HEK293 (cell line): ENCODE data around the gene GAPVD1.

ENCODE experiments used
- CTCF ChIA-PET: fragments of 350-600 bp; formaldehyde crosslinking; extraction: SDS; loops from one replicate; lab custom pipeline; 2021; ENCODE audit warnings: antibody characterized with exemption; lab: Yijun Ruan, JAX
- POLR2A ChIA-PET: fragments of 300-600 bp; formaldehyde crosslinking; extraction: SDS; loops from one replicate; lab custom pipeline; 2020; ENCODE audit warnings: antibody characterized with exemption, inconsistent platforms; lab: Yijun Ruan, JAX
- H3K27ac ChIP-seq: fragments of 200-500 bp; sonication (Bioruptor generic); 2 replicates; pipeline ENCODE4 v1.5.1; 2014; ENCODE audit warnings: low read depth, low read length, control low read depth, inconsistent platforms; ENCODE audit errors: extremely low read depth
- H3K36me3 ChIP-seq, 2 experiments: fragments of 200-500 bp in 1 of 2; sonication (Bioruptor generic) in 1 of 2; 1 replicate in 1 of 2; 2 replicates in 1 of 2; pipeline ENCODE4 v1.5.1; 2014 to 2017; ENCODE audit warnings: inconsistent platforms in 2 of 2, low read length in 2 of 2; ENCODE audit not compliant: control insufficient read depth in 2 of 2, insufficient read depth in 1 of 2
- H3K4me1 ChIP-seq: fragments of 200-500 bp; sonication (Bioruptor generic); 2 replicates; pipeline ENCODE4 v1.5.1; 2014; ENCODE audit warnings: mild to moderate bottlenecking, low read length, inconsistent platforms; ENCODE audit not compliant: control insufficient read depth, insufficient read depth
- H3K4me3 ChIP-seq: 2 replicates; pipeline ENCODE4 v1.5.1; 2011; ENCODE audit warnings: low read depth, mild to moderate bottlenecking, control low read depth, low read length, moderate library complexity
- H3K9me3 ChIP-seq: fragments of 200-500 bp; sonication (Bioruptor generic); 2 replicates; pipeline ENCODE4 v1.5.1; 2014; ENCODE audit warnings: low read depth, low read length, inconsistent platforms; ENCODE audit not compliant: control insufficient read depth, insufficient read depth
- ATF2 ChIP-seq: fragments of 450-650 bp; formaldehyde crosslinking; IDR thresholded peaks from 2 replicates; pipeline ENCODE4 v1.5.1; 2016; ENCODE audit warnings: missing biosample characterization, missing genetic modification characterization, low read depth
- GLI4 ChIP-seq: fragments of 450-650 bp; formaldehyde crosslinking; IDR thresholded peaks from 2 replicates; pipeline ENCODE4 v1.5.1; 2016; ENCODE audit warnings: missing biosample characterization, missing genetic modification characterization
- HIC1 ChIP-seq: fragments of 450-650 bp; formaldehyde crosslinking; IDR thresholded peaks from 2 replicates; pipeline ENCODE4 v1.5.1; 2016; ENCODE audit warnings: missing biosample characterization, missing genetic modification characterization
- KLF16 ChIP-seq: fragments of 450-650 bp; formaldehyde crosslinking; IDR thresholded peaks from 2 replicates; pipeline ENCODE4 v1.5.1; 2017; ENCODE audit warnings: missing biosample characterization, missing genetic modification characterization
- KLF8 ChIP-seq: fragments of 450-650 bp; formaldehyde crosslinking; IDR thresholded peaks from 2 replicates; pipeline ENCODE4 v1.5.1; 2016; ENCODE audit warnings: missing biosample characterization, missing genetic modification characterization
- OSR2 ChIP-seq: fragments of 450-650 bp; formaldehyde crosslinking; IDR thresholded peaks from 2 replicates; pipeline ENCODE4 v1.5.1; 2016; ENCODE audit warnings: missing biosample characterization, missing genetic modification characterization
- PRDM1 ChIP-seq: fragments of 450-650 bp; formaldehyde crosslinking; IDR thresholded peaks from 2 replicates; pipeline ENCODE4; 2016; ENCODE audit warnings: missing biosample characterization, missing genetic modification characterization
- ZBTB44 ChIP-seq: fragments of 450-650 bp; IDR thresholded peaks from 2 replicates; pipeline ENCODE4 v1.5.1; 2018; ENCODE audit warnings: missing biosample characterization, mild to moderate bottlenecking, missing genetic modification characterization
- ZNF202 ChIP-seq: fragments of 450-650 bp; formaldehyde crosslinking; IDR thresholded peaks from 2 replicates; pipeline ENCODE4 v1.5.1; 2016; ENCODE audit warnings: missing biosample characterization, missing genetic modification characterization, borderline replicate concordance
- ZNF223 ChIP-seq: fragments of 450-650 bp; formaldehyde crosslinking; IDR thresholded peaks from 2 replicates; pipeline ENCODE4 v1.5.1; 2016; ENCODE audit warnings: missing biosample characterization, missing genetic modification characterization
- ZNF302 ChIP-seq: fragments of 450-650 bp; formaldehyde crosslinking; IDR thresholded peaks from 2 replicates; pipeline ENCODE4 v1.5.1; 2016; ENCODE audit warnings: missing biosample characterization, missing genetic modification characterization, low read depth
- ZNF335 ChIP-seq: fragments of 450-650 bp; formaldehyde crosslinking; conservative IDR thresholded peaks from 2 replicates; pipeline ENCODE4 v1.5.1; 2016; ENCODE audit warnings: missing biosample characterization, missing genetic modification characterization
- ZNF350 ChIP-seq: fragments of 450-650 bp; formaldehyde crosslinking; IDR thresholded peaks from 2 replicates; pipeline ENCODE4 v1.5.0; 2017; ENCODE audit warnings: missing biosample characterization, mild to moderate bottlenecking, missing genetic modification characterization
- ZNF544 ChIP-seq: fragments of 450-650 bp; formaldehyde crosslinking; IDR thresholded peaks from 2 replicates; pipeline ENCODE4 v1.5.0; 2017; ENCODE audit warnings: missing biosample characterization, missing genetic modification characterization
- ZNF645 ChIP-seq: fragments of 450-650 bp; formaldehyde crosslinking; IDR thresholded peaks from 2 replicates; pipeline ENCODE4; 2016; ENCODE audit warnings: missing biosample characterization, missing genetic modification characterization
- ZNF670 ChIP-seq: fragments of 450-650 bp; formaldehyde crosslinking; IDR thresholded peaks from 2 replicates; pipeline ENCODE4 v1.5.1; 2016; ENCODE audit warnings: missing biosample characterization, missing genetic modification characterization, low read depth
- ZNF747 ChIP-seq: fragments of 450-650 bp; formaldehyde crosslinking; IDR thresholded peaks from 2 replicates; pipeline ENCODE4 v1.5.1; 2016; ENCODE audit warnings: missing biosample characterization, missing genetic modification characterization
- ZNF76 ChIP-seq: fragments of 450-650 bp; formaldehyde crosslinking; IDR thresholded peaks from 2 replicates; pipeline ENCODE4; 2016; ENCODE audit warnings: low read depth, missing biosample characterization, missing genetic modification characterization, borderline replicate concordance
- ZSCAN16 ChIP-seq: fragments of 450-650 bp; formaldehyde crosslinking; IDR thresholded peaks from 2 replicates; pipeline ENCODE4 v1.5.1; 2016; ENCODE audit warnings: missing biosample characterization, missing genetic modification characterization
- TF ChIP-seq, protein P1 (sequence below): fragments of 450-650 bp; formaldehyde crosslinking; IDR thresholded peaks from 2 replicates; pipeline ENCODE4 v1.5.1; 2016; ENCODE audit warnings: missing biosample characterization, missing genetic modification characterization
- TF ChIP-seq, protein P2 (sequence below): IDR thresholded peaks from 2 replicates; pipeline ENCODE4 v1.6.1; 2011; ENCODE audit warnings: mild to moderate bottlenecking, low read depth, low read length, borderline replicate concordance
- TF ChIP-seq, protein P3 (sequence below): fragments of 450-650 bp; formaldehyde crosslinking; IDR thresholded peaks from 2 replicates; pipeline ENCODE4 v1.5.1; 2016; ENCODE audit warnings: missing biosample characterization, missing genetic modification characterization

GAPVD1 gene

DNA sequence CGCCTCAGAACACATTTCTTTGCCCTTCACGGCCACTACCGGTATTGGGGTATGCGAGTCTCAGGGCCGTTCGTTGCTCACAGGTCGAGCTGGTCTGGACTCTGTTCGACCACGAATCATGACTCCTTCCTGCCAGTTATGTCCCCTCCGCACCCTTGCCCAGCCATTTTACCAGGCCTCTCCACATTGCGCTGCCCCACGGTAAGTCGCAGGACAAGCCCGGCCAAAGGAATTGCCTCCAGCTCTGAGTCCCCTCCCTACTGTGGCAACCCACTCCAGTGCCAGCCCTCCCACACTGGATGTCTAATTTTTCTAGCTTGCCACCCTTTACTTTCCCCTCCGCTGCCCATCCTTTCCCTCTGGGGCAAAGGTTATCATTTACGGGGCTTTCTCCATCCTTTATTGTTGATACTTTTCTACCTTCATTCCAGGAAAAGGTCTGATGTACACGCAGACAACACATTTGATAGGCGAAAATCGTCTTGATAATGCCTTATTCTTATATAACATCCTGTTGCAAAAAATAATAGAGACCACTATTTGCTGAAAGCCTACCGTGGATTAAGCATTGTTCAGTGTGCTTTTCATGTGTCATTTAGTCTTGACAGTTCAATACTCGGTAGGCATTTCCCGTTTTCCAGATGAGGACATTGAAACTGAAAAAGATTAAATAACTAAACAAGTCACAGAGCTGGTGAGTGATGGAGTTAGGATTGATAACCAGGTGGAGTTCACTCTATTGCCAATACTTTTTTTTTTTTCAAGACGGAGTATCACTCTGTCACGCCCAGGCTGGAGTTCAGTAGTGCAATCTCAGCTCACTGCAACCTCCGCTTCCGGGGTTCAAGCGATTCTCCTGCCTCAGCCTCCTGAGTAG lies 19.5 kb upstream of the GAPVD1 start (continued):
- TF ChIP-seq, protein P1, sequence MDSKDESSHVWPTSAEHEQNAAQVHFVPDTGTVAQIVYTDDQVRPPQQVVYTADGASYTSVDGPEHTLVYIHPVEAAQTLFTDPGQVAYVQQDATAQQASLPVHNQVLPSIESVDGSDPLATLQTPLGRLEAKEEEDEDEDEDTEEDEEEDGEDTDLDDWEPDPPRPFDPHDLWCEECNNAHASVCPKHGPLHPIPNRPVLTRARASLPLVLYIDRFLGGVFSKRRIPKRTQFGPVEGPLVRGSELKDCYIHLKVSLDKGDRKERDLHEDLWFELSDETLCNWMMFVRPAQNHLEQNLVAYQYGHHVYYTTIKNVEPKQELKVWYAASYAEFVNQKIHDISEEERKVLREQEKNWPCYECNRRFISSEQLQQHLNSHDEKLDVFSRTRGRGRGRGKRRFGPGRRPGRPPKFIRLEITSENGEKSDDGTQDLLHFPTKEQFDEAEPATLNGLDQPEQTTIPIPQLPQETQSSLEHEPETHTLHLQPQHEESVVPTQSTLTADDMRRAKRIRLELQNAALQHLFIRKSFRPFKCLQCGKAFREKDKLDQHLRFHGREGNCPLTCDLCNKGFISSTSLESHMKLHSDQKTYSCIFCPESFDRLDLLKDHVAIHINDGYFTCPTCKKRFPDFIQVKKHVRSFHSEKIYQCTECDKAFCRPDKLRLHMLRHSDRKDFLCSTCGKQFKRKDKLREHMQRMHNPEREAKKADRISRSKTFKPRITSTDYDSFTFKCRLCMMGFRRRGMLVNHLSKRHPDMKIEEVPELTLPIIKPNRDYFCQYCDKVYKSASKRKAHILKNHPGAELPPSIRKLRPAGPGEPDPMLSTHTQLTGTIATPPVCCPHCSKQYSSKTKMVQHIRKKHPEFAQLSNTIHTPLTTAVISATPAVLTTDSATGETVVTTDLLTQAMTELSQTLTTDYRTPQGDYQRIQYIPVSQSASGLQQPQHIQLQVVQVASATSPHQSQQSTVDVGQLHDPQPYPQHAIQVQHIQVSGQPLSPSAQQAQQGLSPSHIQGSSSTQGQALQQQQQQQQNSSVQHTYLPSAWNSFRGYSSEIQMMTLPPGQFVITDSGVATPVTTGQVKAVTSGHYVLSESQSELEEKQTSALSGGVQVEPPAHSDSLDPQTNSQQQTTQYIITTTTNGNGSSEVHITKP: 0 out of 2 replicates have a peak, but pooled peaks have one; percentile 14
- peak; percentile 42; the same call in 1 of the 2 replicates for TF ChIP-seq HIC1 (tag by site-specific recombination)
- TF ChIP-seq OSR2 (tag by site-specific recombination): no peak
- peak; percentile 85 for TF ChIP-seq PRDM1
- TF ChIP-seq KLF8 (tag by site-specific recombination): no peak

GRCh38 chr9:125243792-125244260 lies 17.8 kb upstream of the GAPVD1 start:
- H3K36me3 ChIP-seq: peaks cover 4 to 20% of the 10 kb centered on the region in 2 experiments; a peak in 2 of 3 replicates
- H3K4me1 ChIP-seq: no peaks in the 10 kb centered on the region
- H3K4me3 ChIP-seq: no peak overlapping the region
- no peaks in the 10 kb centered on the region for H3K9me3 ChIP-seq
- no peak overlapping the region for H3K27ac ChIP-seq
- POLR2A ChIA-PET: interaction anchor here (1.4 to 3.8 kb wide), 4 partner anchors 9 to 18 kb away, joined by 4 to 62 read pairs (median 34); partner anchors contain the start of gene GAPVD1
- CTCF ChIA-PET: interaction anchor here (0.5 to 2.9 kb wide), 3 partner anchors 11 to 388 kb away, joined by 3 to 14 read pairs (median 3); no protein-coding TSS in a partner anchor
- TF ChIP-seq ZNF645: no peak
- no peak for TF ChIP-seq ZNF76 (tag by site-specific recombination)
- no peak for TF ChIP-seq GLI4 (tag by site-specific recombination)
- no peak for TF ChIP-seq ZNF544 (tag by site-specific recombination)
- no peak for TF ChIP-seq ZNF335 (tag by site-specific recombination)
- TF ChIP-seq ZNF223 (tag by site-specific recombination): no peak
- TF ChIP-seq ZNF350: no peak
- TF ChIP-seq ZNF302 (tag by site-specific recombination): no peak
- TF ChIP-seq, protein P2, sequence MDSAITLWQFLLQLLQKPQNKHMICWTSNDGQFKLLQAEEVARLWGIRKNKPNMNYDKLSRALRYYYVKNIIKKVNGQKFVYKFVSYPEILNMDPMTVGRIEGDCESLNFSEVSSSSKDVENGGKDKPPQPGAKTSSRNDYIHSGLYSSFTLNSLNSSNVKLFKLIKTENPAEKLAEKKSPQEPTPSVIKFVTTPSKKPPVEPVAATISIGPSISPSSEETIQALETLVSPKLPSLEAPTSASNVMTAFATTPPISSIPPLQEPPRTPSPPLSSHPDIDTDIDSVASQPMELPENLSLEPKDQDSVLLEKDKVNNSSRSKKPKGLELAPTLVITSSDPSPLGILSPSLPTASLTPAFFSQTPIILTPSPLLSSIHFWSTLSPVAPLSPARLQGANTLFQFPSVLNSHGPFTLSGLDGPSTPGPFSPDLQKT: no peak
- TF ChIP-seq ZNF747: no peak
- TF ChIP-seq, protein P3, sequence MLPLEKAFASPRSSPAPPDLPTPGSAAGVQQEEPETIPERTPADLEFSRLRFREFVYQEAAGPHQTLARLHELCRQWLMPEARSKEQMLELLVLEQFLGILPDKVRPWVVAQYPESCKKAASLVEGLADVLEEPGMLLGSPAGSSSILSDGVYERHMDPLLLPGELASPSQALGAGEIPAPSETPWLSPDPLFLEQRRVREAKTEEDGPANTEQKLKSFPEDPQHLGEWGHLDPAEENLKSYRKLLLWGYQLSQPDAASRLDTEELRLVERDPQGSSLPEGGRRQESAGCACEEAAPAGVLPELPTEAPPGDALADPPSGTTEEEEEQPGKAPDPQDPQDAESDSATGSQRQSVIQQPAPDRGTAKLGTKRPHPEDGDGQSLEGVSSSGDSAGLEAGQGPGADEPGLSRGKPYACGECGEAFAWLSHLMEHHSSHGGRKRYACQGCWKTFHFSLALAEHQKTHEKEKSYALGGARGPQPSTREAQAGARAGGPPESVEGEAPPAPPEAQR (tag by site-specific recombination): no peak
- no peak for TF ChIP-seq ZBTB44 (tag by site-specific recombination)
- no peak for TF ChIP-seq ZNF202 (tag by site-specific recombination)
- TF ChIP-seq ZNF670: no peak
- no peak for TF ChIP-seq KLF16 (tag by site-specific recombination)
- TF ChIP-seq ATF2 (tag by site-specific recombination): no peak
- TF ChIP-seq ZSCAN16 (tag by site-specific recombination): no peak
